GM08714 (cell line): ENCODE measurements around the gene MOXD1.

Experiments
- H3K4me3 ChIP-seq: fragments of 200-500 bp; sonication (Bioruptor generic); 2 replicates; pipeline ENCODE4 v1.5.1; 2014; ENCODE audit warnings: mild to moderate bottlenecking, low read length, inconsistent platforms
- ZNF274 ChIP-seq: IDR thresholded peaks from 2 replicates; pipeline ENCODE4 v1.6.1; 2012; ENCODE audit warnings: mild to moderate bottlenecking, low read depth, low read length

Gene MOXD1

DNA sequence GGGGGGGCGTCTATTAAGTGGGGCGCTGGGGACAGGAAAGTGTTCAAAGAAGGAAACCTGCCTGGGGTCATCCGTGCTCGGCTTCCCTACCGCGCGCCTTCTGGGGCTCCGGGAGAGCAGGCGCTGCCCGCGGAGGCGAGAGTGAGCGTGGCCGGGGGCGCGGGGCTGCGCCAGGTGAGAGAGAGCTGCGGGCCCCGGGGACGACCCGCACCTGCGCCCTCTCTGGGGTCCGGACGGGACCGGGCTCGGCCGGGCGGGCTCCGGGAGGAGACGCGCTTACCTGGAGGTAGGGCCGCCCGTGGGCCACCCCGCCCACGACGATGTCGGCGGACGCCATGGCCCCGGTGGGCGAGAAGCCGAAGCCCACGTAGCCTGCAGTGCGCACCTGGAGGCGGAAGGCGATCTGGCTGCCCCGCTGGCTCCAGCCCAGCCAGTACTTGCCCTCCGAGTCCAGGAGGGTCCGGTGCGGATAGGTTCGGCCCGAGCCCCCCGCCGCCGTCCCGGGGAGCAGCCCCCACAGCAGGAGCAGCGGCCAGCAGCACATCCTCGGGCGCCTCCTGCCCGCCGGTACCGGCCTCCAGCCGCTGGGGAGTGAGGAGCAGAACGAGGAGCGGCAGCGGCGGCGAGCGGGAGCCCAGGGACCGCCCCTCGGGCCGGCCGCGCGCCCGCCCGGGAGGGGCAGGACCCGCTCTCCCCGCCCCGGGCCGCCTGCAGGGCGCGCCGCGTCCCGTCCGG, at the start of gene MOXD1:
TSS of gene MOXD1 (minus strand) at position 593 of the 735 bp plus-strand sequence. CDS start at position 544, 49 bp downstream.
- H3K4me3 ChIP-seq = peak within 1 kb of the TSS; percentile 76
- TF ChIP-seq ZNF274 = no peak

- no peak for TF ChIP-seq ZNF274
These were observed 45.6 kb upstream of the MOXD1 start for GRCh38 chr6:132446855-132447241.

DNA sequence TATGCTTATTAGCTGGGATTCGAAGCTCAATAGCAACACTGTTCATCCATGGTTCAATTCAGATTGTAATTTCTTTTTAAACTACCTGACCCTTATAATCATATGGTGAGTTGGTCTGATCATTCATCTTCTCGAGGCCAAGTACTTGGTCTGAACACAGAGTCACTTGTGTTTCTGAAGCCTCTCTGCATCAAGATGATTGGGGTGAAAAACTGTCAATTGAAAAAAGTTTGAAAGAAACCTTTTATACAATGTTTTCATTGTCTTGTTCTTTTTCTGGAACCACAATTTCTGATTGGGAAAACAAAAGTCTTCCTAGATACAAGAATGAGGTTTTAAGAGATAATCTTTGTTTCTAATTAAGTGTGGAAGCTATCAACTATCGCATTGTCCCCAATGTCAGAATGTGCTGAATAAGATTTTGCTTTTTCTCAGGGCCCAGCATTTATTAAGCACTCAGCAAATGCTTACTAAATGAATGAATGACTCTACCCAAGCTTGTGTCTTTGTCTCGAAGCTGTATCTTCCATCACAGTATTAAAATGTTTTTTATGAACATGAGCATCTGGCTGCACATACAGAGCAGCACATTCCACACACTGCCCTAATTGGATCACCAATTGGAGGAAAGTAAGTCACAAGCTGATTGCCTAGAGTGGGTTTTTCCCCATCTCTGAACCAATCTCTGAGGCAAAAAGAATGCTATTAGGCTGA, 45.0 kb upstream of the MOXD1 start:
- no peak overlapping the region for H3K4me3 ChIP-seq
- TF ChIP-seq ZNF274 = no peak

More at GRCh38 chr6:132446855-132447241, 45.6 kb upstream of the MOXD1 start:
- no peak overlapping the region for H3K4me3 ChIP-seq

GRCh38 chr6:132445201-132445951, 44.1 kb upstream of the MOXD1 start:
- no peak for TF ChIP-seq ZNF274
- H3K4me3 ChIP-seq = no peak overlapping the region

DNA sequence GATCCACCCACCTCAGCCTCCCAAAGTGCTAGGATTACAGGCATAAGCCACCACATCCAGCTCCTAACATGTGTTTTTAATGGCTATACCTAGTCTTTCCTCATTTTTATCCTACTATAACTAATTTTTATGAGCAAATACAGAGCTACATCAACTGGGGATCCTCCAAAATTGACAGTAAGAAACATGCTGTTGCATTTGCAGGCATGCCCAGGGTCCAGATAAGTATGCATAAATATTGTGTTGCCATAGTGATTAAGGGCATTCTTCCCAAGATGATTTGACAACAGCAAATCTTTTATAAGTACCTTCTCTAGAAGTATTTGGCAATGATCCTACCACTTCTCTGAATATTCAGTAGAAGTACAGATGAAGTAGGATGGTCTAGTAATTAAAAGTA, 41.9 kb upstream of the MOXD1 start:
- no peak overlapping the region for H3K4me3 ChIP-seq
- TF ChIP-seq ZNF274 = no peak

DNA sequence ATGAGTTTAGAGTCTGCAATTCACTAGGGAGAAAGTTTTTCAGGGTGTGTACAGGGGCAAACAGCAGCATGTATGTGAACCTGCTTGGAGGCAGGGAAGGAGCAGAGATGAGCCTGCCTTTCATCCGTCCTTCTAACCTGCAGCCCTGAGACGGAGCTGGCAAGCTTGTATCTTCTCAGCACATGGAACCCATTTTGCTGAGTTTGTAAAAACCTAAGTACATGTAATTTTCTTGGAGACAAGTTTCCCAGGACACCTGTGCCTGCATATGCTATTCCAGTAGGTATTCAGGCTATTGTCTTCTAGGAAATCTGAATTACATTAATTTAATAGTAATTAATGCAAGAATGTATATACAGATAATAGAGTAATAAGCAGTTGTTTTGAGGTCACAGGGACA, 28.8 kb upstream of the MOXD1 start:
- no peak for TF ChIP-seq ZNF274
- no peak overlapping the region for H3K4me3 ChIP-seq

GRCh38 chr6:132425176-132425575, 23.9 kb upstream of the MOXD1 start:
- H3K4me3 ChIP-seq = no peak overlapping the region
- no peak for TF ChIP-seq ZNF274

DNA sequence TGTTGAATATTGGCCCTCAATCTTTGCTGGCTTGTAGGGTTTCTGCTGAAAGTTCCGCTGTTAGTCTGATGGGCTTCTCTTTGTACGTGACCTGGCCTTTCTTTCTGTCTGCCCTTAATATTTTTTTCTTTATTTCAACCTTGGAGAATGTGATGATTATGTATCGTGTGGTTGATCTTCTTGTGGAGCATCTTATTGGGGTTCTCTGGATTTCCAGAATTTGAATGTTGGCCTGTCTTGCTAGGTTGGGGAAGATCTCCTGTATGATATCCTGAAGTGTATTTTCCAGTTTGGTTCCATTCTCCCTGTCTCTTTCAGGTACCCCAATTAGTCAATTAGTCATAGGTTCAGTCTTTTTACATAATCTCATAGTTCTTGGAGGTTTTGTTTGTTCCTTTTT, 22.6 kb upstream of the MOXD1 start:
- H3K4me3 ChIP-seq = no peak overlapping the region

DNA sequence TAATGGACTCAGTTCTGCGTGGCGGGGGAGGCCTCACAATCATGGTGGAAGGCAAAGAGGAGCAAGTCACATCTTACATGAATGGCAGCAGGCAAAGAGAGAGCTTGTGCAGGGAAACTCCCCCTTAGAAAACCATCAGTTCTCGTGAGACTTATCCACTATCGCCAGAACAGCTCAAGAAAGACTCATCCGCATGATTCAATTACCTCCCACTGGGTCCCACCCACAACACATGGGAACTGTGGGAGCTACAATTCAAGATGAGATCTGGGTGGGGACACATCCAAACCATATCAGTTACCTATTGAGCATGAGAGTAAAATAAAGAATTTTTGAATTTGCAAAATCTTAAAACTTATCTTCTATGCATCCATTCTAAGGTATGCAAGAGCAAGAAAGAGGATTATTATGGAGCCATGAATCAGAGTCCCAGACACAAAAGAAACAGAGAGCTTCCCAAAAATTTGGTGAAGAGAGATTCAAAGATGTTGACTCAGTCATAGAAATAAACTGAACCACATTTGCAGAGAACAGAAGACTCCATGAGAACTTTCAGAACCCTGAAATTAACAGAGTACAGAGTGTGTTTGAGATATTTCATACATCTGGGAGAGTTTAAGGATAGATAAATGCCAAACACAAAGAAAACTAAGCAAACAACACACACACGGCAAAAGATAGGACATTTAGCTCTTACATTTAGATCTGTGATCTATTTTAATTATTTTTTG, 17.1 kb upstream of the MOXD1 start:
- H3K4me3 ChIP-seq = no peak overlapping the region
- TF ChIP-seq ZNF274 = no peak

More for the DNA sequence above, 22.6 kb upstream of the MOXD1 start:
- TF ChIP-seq ZNF274 = no peak

GRCh38 chr6:132414761-132415160, 13.5 kb upstream of the MOXD1 start:
- TF ChIP-seq ZNF274 = no peak
- H3K4me3 ChIP-seq = no peak overlapping the region

GRCh38 chr6:132414322-132414721, 13.0 kb upstream of the MOXD1 start:
- H3K4me3 ChIP-seq = no peak overlapping the region
- no peak for TF ChIP-seq ZNF274

GRCh38 chr6:132413499-132413802, 12.2 kb upstream of the MOXD1 start:
- H3K4me3 ChIP-seq = no peak overlapping the region
- no peak for TF ChIP-seq ZNF274

DNA sequence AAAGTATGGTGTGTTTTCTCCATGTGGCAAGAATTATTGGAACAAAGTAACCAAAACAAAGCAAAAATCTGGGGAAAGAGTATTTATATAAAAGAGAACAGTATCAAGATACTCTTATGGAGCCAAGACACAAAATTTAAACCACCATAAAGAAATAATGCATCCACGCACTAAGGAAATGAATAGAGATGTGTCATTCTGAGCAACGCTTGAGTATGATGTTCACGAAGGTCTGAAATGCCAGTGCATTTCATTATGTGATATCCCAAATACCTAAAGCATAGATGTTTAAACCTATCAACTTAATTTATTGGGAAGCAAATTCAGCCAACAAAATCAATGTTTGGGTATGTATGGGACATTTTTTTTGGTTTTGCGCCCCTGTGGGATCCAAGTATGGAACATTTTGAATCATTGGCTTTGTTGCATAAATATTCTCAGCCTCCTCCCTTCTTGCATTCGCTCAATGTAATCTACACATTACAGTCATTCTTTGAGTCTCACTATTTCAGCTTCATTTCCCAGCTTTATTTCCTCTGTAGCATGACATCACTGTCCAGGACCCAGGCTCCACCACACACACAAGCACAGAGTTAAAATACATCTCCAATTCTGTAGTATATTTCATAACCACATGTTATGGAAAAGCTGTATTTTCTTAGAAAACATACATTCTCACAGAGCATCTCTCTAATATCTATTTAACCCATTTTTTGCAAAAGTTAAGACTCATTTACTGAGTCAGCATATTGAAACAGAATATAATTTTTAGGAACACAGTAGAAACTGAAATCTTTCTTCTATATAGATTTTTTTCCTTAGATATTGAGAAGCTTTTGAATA, 11.6 kb upstream of the MOXD1 start:
- no peak overlapping the region for H3K4me3 ChIP-seq
- no peak for TF ChIP-seq ZNF274
